Measurements from ENCODE around the gene TTC14.
"Not testable (repeated sequence)": the region's sequence is repeated elsewhere in the genome, so short reads cannot be mapped to it uniquely, and the experiment has no call there.

TTC14 gene

GRCh38 chr3:180601688-180602666 lies at the start of gene TTC14:
TSS of gene TTC14 (plus strand) at chr3:180602163. CDS start at chr3:180602262, 99 bp downstream.
- peak; percentile 97 for DNase-seq

GRCh38 chr3:180563406-180563805 lies 38.6 kb upstream of the TTC14 start:
- DNase-seq: no peak

- DNase-seq: no peak
Observed at GRCh38 chr3:180564676-180565075, 37.3 kb upstream of the TTC14 start.

GRCh38 chr3:180570238-180570637 lies 31.7 kb upstream of the TTC14 start:
- DNase-seq: no peak

GRCh38 chr3:180571831-180572598 lies 29.9 kb upstream of the TTC14 start:
- no peak for DNase-seq

- no peak for DNase-seq
Observed at GRCh38 chr3:180575571-180575970, 26.4 kb upstream of the TTC14 start.

GRCh38 chr3:180580934-180581333 lies 21.0 kb upstream of the TTC14 start:
- no peak for DNase-seq

- no peak for DNase-seq
Observed at GRCh38 chr3:180590396-180590795, 11.6 kb upstream of the TTC14 start.

GRCh38 chr3:180593631-180594030 lies 8.3 kb upstream of the TTC14 start:
- not testable (repeated sequence) for DNase-seq

GRCh38 chr3:180594631-180595558 lies 7.1 kb upstream of the TTC14 start:
- peak; percentile 62 for DNase-seq

GRCh38 chr3:180595559-180595935 lies 6.4 kb upstream of the TTC14 start:
- no peak for DNase-seq

GRCh38 chr3:180600473-180600872 lies 1.5 kb upstream of the TTC14 start:
- no peak for DNase-seq

GRCh38 chr3:180611006-180611405 lies 9.0 kb downstream of the TTC14 start:
- DNase-seq: no peak

- DNase-seq: no peak
Observed at GRCh38 chr3:180612364-180612763, 10.4 kb downstream of the TTC14 start.

GRCh38 chr3:180615954-180616353 lies 14.0 kb downstream of the TTC14 start:
- DNase-seq: no peak

GRCh38 chr3:180617049-180617448 lies 15.1 kb downstream of the TTC14 start:
- no peak for DNase-seq

GRCh38 chr3:180618563-180618962 lies 16.6 kb downstream of the TTC14 start:
- DNase-seq: not testable (repeated sequence)

- DNase-seq: no peak
Observed at GRCh38 chr3:180619723-180620122, 17.8 kb downstream of the TTC14 start.

GRCh38 chr3:180624714-180625113 lies 22.8 kb downstream of the TTC14 start:
- DNase-seq: no peak

GRCh38 chr3:180626844-180627243 lies 24.9 kb downstream of the TTC14 start:
- DNase-seq: no peak

GRCh38 chr3:180630371-180630770 lies 28.4 kb downstream of the TTC14 start:
- DNase-seq: no peak

- no peak for DNase-seq
Observed at GRCh38 chr3:180631317-180631716, 29.4 kb downstream of the TTC14 start.

- no peak for DNase-seq
Observed at GRCh38 chr3:180633722-180634121, 31.8 kb downstream of the TTC14 start.
